H9 (cell line): ENCODE results near the gene MARK4. TPM values are rescaled to one million over a fixed set of nuclear protein-coding genes. Genes with fewer than 3 reads are reported as not detected.
A peak's percentile ranks its signal among the peaks of the same experiment; 100 is the strongest.

Source experiments
- DNase-seq: peaks from one replicate; pipeline ENCODE4 v3.0.0-alpha.2; 2017
- H2AFZ ChIP-seq: one replicate; pipeline ENCODE4 v1.6.1; 2013; ENCODE audit warnings: mild to moderate bottlenecking, low read length, control low read depth, moderate library complexity
- H2AK5ac ChIP-seq: 2 replicates; pipeline ENCODE4 v1.6.1; 2013; ENCODE audit warnings: low read length, control low read depth, mixed read lengths; ENCODE audit not compliant: insufficient read length
- H2BK120ac ChIP-seq: one replicate; pipeline ENCODE4 v1.6.1; 2013; ENCODE audit warnings: low read depth, mild to moderate bottlenecking, low read length, control low read depth, inconsistent platforms; ENCODE audit not compliant: poor library complexity, severe bottlenecking
- H2BK12ac ChIP-seq: 2 replicates; pipeline ENCODE4 v1.6.1; 2013; ENCODE audit warnings: low read length, control low read depth, mixed read lengths, low read depth; ENCODE audit not compliant: insufficient read length
- H2BK15ac ChIP-seq: 2 replicates; pipeline ENCODE4 v1.6.1; 2013; ENCODE audit warnings: low read depth, low read length, control low read depth
- H2BK20ac ChIP-seq: one replicate; pipeline ENCODE4 v1.6.1; 2013; ENCODE audit warnings: low read depth, mild to moderate bottlenecking, low read length, control low read depth, inconsistent platforms; ENCODE audit not compliant: poor library complexity, severe bottlenecking
- H2BK5ac ChIP-seq: 2 replicates; pipeline ENCODE4 v1.6.1; 2013; ENCODE audit warnings: low read length, control low read depth, mixed read lengths; ENCODE audit not compliant: insufficient read length
- H3K14ac ChIP-seq: 2 replicates; pipeline ENCODE4 v1.6.1; 2013; ENCODE audit warnings: low read length, control low read depth; ENCODE audit not compliant: insufficient read depth
- H3K18ac ChIP-seq: 2 replicates; pipeline ENCODE4 v1.6.1; 2013; ENCODE audit warnings: low read depth, mild to moderate bottlenecking, mixed read lengths, low read length, control low read depth; ENCODE audit not compliant: insufficient read length
- H3K23ac ChIP-seq: 2 replicates; pipeline ENCODE4 v1.6.1; 2013; ENCODE audit warnings: low read length, control low read depth, mixed read lengths, low read depth; ENCODE audit not compliant: insufficient read length
- H3K23me2 ChIP-seq: 2 replicates; pipeline ENCODE4 v1.6.1; 2013; ENCODE audit warnings: low read depth, mild to moderate bottlenecking, mixed read lengths, low read length, control low read depth; ENCODE audit not compliant: insufficient read length, poor library complexity, severe bottlenecking
- H3K27ac ChIP-seq: 2 replicates; pipeline ENCODE4 v1.5.1; 2013; ENCODE audit warnings: low read length, control low read depth, mixed read lengths, low read depth; ENCODE audit not compliant: insufficient read length
- H3K27me3 ChIP-seq: 2 replicates; pipeline ENCODE4 v1.6.1; 2013; ENCODE audit warnings: low read length, control low read depth, inconsistent platforms; ENCODE audit not compliant: insufficient read depth
- H3K4ac ChIP-seq: 2 replicates; pipeline ENCODE4 v1.6.1; 2013; ENCODE audit warnings: low read depth, mild to moderate bottlenecking, control low read depth, inconsistent platforms, low read length, moderate library complexity
- H3K4me1 ChIP-seq: 2 replicates; pipeline ENCODE4 v1.6.1; 2013; ENCODE audit warnings: low read length, control low read depth, inconsistent platforms; ENCODE audit not compliant: insufficient read depth
- H3K4me2 ChIP-seq: 2 replicates; pipeline ENCODE4 v1.6.1; 2013; ENCODE audit warnings: low read length, control low read depth, mixed read lengths; ENCODE audit not compliant: insufficient read length, insufficient read depth
- H3K56ac ChIP-seq: 2 replicates; pipeline ENCODE4 v1.6.1; 2013; ENCODE audit warnings: low read depth, mild to moderate bottlenecking, mixed read lengths, low read length, control low read depth; ENCODE audit not compliant: insufficient read length
- H3K79me1 ChIP-seq: 2 replicates; pipeline ENCODE4 v1.6.1; 2013; ENCODE audit warnings: low read depth, mild to moderate bottlenecking, moderate library complexity, low read length, control low read depth, inconsistent platforms; ENCODE audit not compliant: insufficient read depth, poor library complexity, severe bottlenecking
- H3K79me2 ChIP-seq: 2 replicates; pipeline ENCODE4 v1.6.1; 2013; ENCODE audit warnings: low read length, control low read depth, inconsistent platforms; ENCODE audit not compliant: insufficient read depth
- H3K9ac ChIP-seq: 2 replicates; pipeline ENCODE4 v1.6.1; 2013; ENCODE audit warnings: low read length, control low read depth, mixed read lengths; ENCODE audit not compliant: insufficient read length; ENCODE audit errors: extremely low read depth
- H3K9me3 ChIP-seq: one replicate; pipeline ENCODE4 v1.6.1; 2013; ENCODE audit warnings: low read depth, low read length, inconsistent platforms; ENCODE audit not compliant: control insufficient read depth
- H3T11ph ChIP-seq: one replicate; pipeline ENCODE4 v1.6.1; 2013; ENCODE audit warnings: mild to moderate bottlenecking, low read length, control low read depth, inconsistent platforms
- H4K20me1 ChIP-seq: one replicate; pipeline ENCODE4 v1.6.1; 2013; ENCODE audit not compliant: control insufficient read depth, insufficient read length, insufficient read depth
- H4K5ac ChIP-seq: 2 replicates; pipeline ENCODE4 v1.6.1; 2013; ENCODE audit warnings: low read depth, mild to moderate bottlenecking, mixed read lengths, low read length, control low read depth; ENCODE audit not compliant: insufficient read length
- H4K8ac ChIP-seq: replicated peaks from 2 replicates; pipeline ENCODE4 v1.6.1; 2013; ENCODE audit warnings: low read length, control low read depth, mixed read lengths, low read depth; ENCODE audit not compliant: insufficient read length
- H4K91ac ChIP-seq: 2 replicates; pipeline ENCODE4 v1.6.1; 2013; ENCODE audit warnings: low read depth, mild to moderate bottlenecking, moderate library complexity, mixed read lengths, low read length, control low read depth; ENCODE audit not compliant: insufficient read length
- H3K27ac Mint-ChIP-seq, 3 experiments: 2 replicates in 2 of 3; 3 replicates in 1 of 3; pipeline ENCODE4 v1.8.0; 2020 to 2021; ENCODE audit warnings: mixed read lengths in 3 of 3, mild to moderate bottlenecking in 1 of 3, moderate library complexity in 1 of 3
- H3K27me3 Mint-ChIP-seq: 2 replicates; pipeline ENCODE4 v1.8.0; 2021; ENCODE audit warnings: low read depth, mild to moderate bottlenecking, moderate library complexity, mixed read lengths
- H3K36me3 Mint-ChIP-seq, 3 experiments: 2 replicates in 2 of 3; 3 replicates in 1 of 3; pipeline ENCODE4 v1.8.0; 2020 to 2021; ENCODE audit warnings: low read depth in 3 of 3, mixed read lengths in 3 of 3; ENCODE audit not compliant: insufficient read depth in 1 of 3
- H3K4me1 Mint-ChIP-seq, 2 experiments: 2 replicates each; pipeline ENCODE4 v1.8.0; 2020; ENCODE audit warnings: mixed read lengths in 2 of 2
- H3K4me3 Mint-ChIP-seq, 2 experiments: 2 replicates in 1 of 2; 3 replicates in 1 of 2; pipeline ENCODE4 v1.8.0; 2020 to 2021; ENCODE audit warnings: mild to moderate bottlenecking in 2 of 2, mixed read lengths in 2 of 2, moderate library complexity in 1 of 2
- H3K9me3 Mint-ChIP-seq, 2 experiments: 2 replicates in 1 of 2; 3 replicates in 1 of 2; pipeline ENCODE4 v1.8.0; 2020; ENCODE audit warnings: mild to moderate bottlenecking in 2 of 2, mixed read lengths in 2 of 2, moderate library complexity in 1 of 2
- WGBS: extraction: QIAGEN DNeasy Blood & Tissue Kit; methylation state at CpG from one replicate; pipeline ENCODE4 v1.1.7; 2013; ENCODE audit warnings: missing lambda C conversion rate, low lambda C conversion rate, mixed read lengths; ENCODE audit not compliant: insufficient read length; ENCODE audit errors: extremely low coverage; 5-methylcytosine and 5-hydroxymethylcytosine counted together
- total RNA-seq: library from RNA; stranded (reverse); gene quantifications from 2 replicates; pipeline ENCODE4 v1.2.1, GENCODE V29; 2021
- TF ChIP-seq, protein P1 (sequence below): fragments of 200-600 bp; sonication (generic); conservative IDR thresholded peaks from 3 replicates; pipeline ENCODE4 v1.8.0; 2021; ENCODE audit warnings: antibody characterized with exemption, mild to moderate bottlenecking

Gene MARK4
- total RNA-seq, 1 experiment from 2014 or later, result 44.7 TPM

DNA sequence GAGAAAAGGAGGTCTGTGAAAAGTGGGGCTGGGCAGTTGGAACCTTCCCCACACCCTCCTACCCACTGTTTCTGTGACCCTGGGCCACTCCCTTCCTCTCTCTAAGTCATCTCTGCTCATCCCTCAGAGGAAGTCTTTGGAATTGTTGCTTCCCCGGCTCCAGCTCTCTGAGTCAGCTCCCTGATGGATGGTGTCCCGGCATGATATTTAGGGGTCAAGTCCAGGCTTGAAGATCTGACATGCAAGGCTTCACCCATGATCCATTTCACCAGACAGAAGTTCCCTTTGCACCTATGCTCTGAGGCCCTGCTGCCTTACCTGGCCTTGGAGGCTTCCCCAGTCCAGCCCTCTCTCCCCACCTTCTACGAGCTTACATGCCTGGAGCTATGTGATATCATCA lies 19.2 kb upstream of the MARK4 start:
- Histone ChIP-seq H3K4ac (no peak overlapping the region), H3T11ph (no peak overlapping the region), H3K14ac (no peak overlapping the region), H3K23ac (no peak overlapping the region), H2BK5ac (no peak overlapping the region), H2BK20ac (no peak overlapping the region), H3K79me2 (no peaks in the 10 kb centered on the region), H4K5ac (no peak overlapping the region), H2BK120ac (no peak overlapping the region), H3K9me3 (no peaks in the 10 kb centered on the region), H4K8ac (no peak overlapping the region), H3K56ac (no peak overlapping the region), H3K4me2 (no peak overlapping the region), H3K79me1 (no peaks in the 10 kb centered on the region), H3K4me1 (no peaks in the 10 kb centered on the region; the same call in 1 of the 2 replicates), H4K20me1 (no peaks in the 10 kb centered on the region), H3K9ac (no peak overlapping the region), H2AK5ac (no peak overlapping the region), H2BK15ac (no peak overlapping the region), H4K91ac (no peak overlapping the region), H3K18ac (no peak overlapping the region), H3K27me3 (peaks cover 22% of the 10 kb centered on the region), H3K23me2 (no peaks in the 10 kb centered on the region), H2AFZ (no peak overlapping the region), H2BK12ac (no peak overlapping the region), H3K27ac (no peak overlapping the region)
- Mint-ChIP-seq H3K27me3 (peaks cover 82% of the 10 kb centered on the region), H3K4me1 (peaks cover 0 to 25% of the 10 kb centered on the region in 2 experiments; a peak in 2 of 4 replicates), H3K36me3 (no peaks in the 10 kb centered on the region; a peak in 2 of 7 replicates), H3K27ac (no peak overlapping the region), H3K4me3 (peak overlapping the region in 1 of 2 experiments; percentile 43; a peak in 1 of 5 replicates), H3K9me3 (no peaks in the 10 kb centered on the region)
- TF ChIP-seq, protein P1, sequence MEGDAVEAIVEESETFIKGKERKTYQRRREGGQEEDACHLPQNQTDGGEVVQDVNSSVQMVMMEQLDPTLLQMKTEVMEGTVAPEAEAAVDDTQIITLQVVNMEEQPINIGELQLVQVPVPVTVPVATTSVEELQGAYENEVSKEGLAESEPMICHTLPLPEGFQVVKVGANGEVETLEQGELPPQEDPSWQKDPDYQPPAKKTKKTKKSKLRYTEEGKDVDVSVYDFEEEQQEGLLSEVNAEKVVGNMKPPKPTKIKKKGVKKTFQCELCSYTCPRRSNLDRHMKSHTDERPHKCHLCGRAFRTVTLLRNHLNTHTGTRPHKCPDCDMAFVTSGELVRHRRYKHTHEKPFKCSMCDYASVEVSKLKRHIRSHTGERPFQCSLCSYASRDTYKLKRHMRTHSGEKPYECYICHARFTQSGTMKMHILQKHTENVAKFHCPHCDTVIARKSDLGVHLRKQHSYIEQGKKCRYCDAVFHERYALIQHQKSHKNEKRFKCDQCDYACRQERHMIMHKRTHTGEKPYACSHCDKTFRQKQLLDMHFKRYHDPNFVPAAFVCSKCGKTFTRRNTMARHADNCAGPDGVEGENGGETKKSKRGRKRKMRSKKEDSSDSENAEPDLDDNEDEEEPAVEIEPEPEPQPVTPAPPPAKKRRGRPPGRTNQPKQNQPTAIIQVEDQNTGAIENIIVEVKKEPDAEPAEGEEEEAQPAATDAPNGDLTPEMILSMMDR, result no peak
- no peak for DNase-seq
- no CpG with 5 or more reads among the region's 3 CpGs for WGBS
